Bronchial epithelial cell (primary cell): ENCODE measurements around the gene CRTAP. TPM values are rescaled to one million over a fixed set of nuclear protein-coding genes. Genes with fewer than 3 reads are reported as not detected.
A peak's percentile ranks its signal among the peaks of the same experiment; 100 is the strongest.

Experiments used
- DNase-seq: peaks from one replicate; pipeline ENCODE4 v3.0.0-alpha.2; 2010; ENCODE audit warnings: low read depth
- FAIRE-seq: peaks from 2 replicates; lab custom pipeline; 2011; peaks lifted over from hg19 to GRCh38; lab: Jason Lieb, UNC
- H3K27me3 ChIP-seq: 2 replicates; pipeline ENCODE4 v1.5.1; 2011; ENCODE audit warnings: low read length; ENCODE audit not compliant: control insufficient read depth, insufficient read depth
- H3K36me3 ChIP-seq: 2 replicates; pipeline ENCODE4 v1.5.1; 2011; ENCODE audit warnings: low read length; ENCODE audit not compliant: control insufficient read depth, insufficient read depth
- H3K4me3 ChIP-seq: 2 replicates; pipeline ENCODE4 v1.5.1; 2011; ENCODE audit warnings: mild to moderate bottlenecking, low read depth, low read length, control low read depth
- total RNA-seq: library from RNA; depleted of rRNA; stranded (reverse); fragments of >200 nt; gene quantifications from 2 replicates; pipeline ENCODE4 v1.2.1, GENCODE V29; 2014
- TF ChIP-seq, protein P1 (sequence below): IDR thresholded peaks from 2 replicates; pipeline ENCODE4 v1.5.1; 2011; ENCODE audit warnings: mild to moderate bottlenecking, moderate library complexity, low read length, control low read depth, inconsistent platforms; ENCODE audit not compliant: insufficient read depth, severe bottlenecking

Gene CRTAP
- total RNA-seq, 1 donor from 2014 or later: 155 TPM

GRCh38 chr3:33083958-33084357 lies 29.9 kb upstream of the CRTAP start:
- H3K27me3 ChIP-seq: no peaks in the 10 kb centered on the region
- H3K36me3 ChIP-seq: peaks cover 1% of the 10 kb centered on the region
- TF ChIP-seq, protein P1, sequence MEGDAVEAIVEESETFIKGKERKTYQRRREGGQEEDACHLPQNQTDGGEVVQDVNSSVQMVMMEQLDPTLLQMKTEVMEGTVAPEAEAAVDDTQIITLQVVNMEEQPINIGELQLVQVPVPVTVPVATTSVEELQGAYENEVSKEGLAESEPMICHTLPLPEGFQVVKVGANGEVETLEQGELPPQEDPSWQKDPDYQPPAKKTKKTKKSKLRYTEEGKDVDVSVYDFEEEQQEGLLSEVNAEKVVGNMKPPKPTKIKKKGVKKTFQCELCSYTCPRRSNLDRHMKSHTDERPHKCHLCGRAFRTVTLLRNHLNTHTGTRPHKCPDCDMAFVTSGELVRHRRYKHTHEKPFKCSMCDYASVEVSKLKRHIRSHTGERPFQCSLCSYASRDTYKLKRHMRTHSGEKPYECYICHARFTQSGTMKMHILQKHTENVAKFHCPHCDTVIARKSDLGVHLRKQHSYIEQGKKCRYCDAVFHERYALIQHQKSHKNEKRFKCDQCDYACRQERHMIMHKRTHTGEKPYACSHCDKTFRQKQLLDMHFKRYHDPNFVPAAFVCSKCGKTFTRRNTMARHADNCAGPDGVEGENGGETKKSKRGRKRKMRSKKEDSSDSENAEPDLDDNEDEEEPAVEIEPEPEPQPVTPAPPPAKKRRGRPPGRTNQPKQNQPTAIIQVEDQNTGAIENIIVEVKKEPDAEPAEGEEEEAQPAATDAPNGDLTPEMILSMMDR: no peak
- H3K4me3 ChIP-seq: no peak overlapping the region
- no peak for FAIRE-seq
- DNase-seq: no peak

GRCh38 chr3:33088691-33089090 lies 25.1 kb upstream of the CRTAP start:
- no peak for DNase-seq
- TF ChIP-seq, protein P1: no peak
- FAIRE-seq: no peak
- peaks cover 10% of the 10 kb centered on the region for H3K36me3 ChIP-seq
- no peaks in the 10 kb centered on the region for H3K27me3 ChIP-seq
- no peak overlapping the region for H3K4me3 ChIP-seq

DNA sequence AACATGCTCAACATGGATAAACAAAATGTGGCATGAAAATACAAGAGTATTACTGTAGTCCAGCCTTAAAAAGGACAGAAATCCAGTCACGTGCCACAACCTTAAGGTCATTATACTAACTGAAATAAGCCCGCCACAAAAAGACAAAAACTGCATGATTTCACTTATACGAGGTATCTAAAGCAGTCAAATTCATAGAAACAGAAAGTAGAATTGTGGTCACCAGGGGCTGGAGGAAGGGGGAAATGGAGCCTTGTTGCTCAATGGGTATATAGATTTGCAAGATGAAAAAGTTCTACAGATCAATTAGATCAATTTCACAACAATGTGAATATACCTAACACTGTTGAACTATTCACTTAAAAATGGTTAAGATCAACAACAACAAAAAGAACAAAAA lies 24.3 kb upstream of the CRTAP start:
- peaks cover 14% of the 10 kb centered on the region for H3K36me3 ChIP-seq
- no peak overlapping the region for H3K4me3 ChIP-seq
- DNase-seq: no peak
- no peak for FAIRE-seq
- TF ChIP-seq, protein P1: no peak
- H3K27me3 ChIP-seq: no peaks in the 10 kb centered on the region

DNA sequence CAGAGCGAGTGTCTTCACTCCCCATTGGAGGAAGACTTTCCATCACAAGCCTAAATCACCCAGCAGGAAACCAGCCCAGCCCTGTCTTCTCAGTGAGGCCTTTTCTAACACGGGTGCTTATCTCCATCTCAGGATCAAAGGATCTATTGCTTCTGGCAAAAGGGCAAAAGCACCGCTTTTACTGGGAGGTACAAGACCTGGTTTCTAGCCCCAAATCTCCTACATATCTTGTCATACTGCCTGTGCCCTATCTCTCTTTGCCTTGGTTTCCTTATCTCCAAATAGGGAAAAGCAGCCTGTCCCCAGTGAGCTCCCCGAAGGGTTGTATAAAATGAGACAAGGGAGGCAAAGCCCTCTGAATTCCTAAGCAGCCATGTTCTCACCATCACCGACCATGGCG lies 22.1 kb upstream of the CRTAP start:
- Histone ChIP-seq H3K27me3 (no peaks in the 10 kb centered on the region), H3K36me3 (peaks cover 14% of the 10 kb centered on the region), H3K4me3 (no peak overlapping the region)
- DNase-seq (no peak), FAIRE-seq (no peak)
- TF ChIP-seq, protein P1: no peak

- peak; percentile 83 for DNase-seq
- FAIRE-seq: no peak
- Histone ChIP-seq H3K27me3 (no peaks in the 10 kb centered on the region), H3K36me3 (peaks cover 14% of the 10 kb centered on the region), H3K4me3 (no peak overlapping the region)
- TF ChIP-seq, protein P1: no peak
These were observed 21.1 kb upstream of the CRTAP start for GRCh38 chr3:33092496-33093254.
